ENCODE measurements around the gene GRIP1. TPM values are rescaled to one million over a fixed set of nuclear protein-coding genes. Genes with fewer than 3 reads are reported as not detected.
"Not testable (repeated sequence)": the region's sequence is repeated elsewhere in the genome, so short reads cannot be mapped to it uniquely, and the experiment has no call there.

Gene GRIP1
- total RNA-seq, 1 donor from 2014 or later, result 0.80 TPM

DNA sequence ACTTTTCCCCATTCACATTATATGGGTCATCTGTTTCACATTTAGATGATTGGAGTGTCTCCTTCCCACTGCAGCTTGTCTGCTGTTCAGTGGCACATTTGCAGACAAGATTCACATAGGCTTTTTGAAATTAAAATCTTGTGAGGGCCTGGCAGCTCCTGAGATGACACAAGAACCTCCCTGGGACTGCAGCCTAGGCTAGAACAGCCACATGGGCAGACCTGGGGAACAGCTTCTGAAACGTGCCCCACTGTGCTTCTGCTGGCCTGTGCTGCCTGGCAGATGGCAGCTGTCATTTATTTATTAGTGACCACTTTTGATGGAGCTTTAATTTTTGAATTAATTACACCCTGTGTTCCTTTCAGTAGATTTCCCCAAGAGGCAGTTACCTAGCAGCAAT, 137.4 kb downstream of the GRIP1 start:
- DNase-seq (ENCODE audit: low read depth), result no peak

- no peak for DNase-seq (ENCODE audit: low read depth)
Observed at GRCh38 chr12:66539431-66539830, 139.4 kb downstream of the GRIP1 start.

DNA sequence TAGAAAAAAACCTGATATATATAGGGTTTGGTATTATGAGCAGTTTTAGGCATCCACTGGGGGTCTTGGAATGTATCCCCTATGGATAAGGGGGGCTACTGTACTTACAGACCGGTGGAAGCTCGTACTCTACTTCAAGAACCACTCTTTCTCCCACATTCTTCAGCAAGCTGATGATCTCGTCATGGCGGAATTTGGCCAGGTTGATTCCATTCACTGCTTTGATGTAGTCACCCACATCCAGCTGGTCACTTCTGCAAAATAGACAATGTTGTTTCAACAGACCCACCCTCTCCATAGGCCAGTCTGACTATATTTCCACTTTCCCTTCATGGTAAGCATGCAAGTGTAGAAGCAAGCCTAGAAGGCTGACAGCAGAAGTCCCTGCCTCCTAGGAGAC, 139.9 kb downstream of the GRIP1 start:
- no peak for DNase-seq (ENCODE audit: low read depth)

DNA sequence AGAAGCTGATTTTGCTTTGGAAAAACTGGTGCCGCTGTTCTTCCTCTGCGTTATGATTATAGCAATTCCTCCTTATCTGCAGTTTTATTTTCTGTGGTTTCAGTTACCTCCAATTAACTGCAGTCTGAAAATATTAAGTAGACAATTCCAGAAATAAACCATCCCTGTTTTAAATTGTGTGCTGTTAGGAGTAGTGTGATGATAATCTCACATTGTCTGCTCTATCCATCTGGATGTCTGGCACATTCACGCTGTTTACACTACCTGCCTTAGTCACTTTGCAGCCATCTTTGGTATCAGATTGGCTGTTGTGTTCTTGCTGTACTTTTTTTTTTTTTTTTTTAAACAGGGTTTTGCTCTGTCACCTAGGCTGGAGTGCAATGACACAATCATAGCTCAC, 141.0 kb downstream of the GRIP1 start:
- no peak for DNase-seq (ENCODE audit: low read depth)

DNA sequence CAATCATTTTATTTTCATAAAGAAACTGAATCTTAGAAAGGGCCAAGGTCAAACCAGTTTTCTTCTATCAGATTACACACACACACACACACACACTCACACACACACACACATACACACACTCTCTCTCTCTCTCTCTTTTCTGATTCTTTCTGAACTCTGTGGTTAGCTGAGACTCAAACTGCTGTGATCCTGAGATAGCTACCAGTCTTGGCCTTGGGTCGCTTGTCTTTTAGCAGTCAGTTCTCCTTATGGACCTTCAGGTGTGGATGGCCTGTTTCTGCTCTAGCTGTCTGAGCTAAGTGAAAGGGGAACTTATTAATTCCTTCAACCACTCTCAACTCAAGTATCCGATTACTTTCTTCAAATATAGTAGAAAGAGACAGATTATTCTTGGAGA, 145.1 kb downstream of the GRIP1 start:
- no peak for DNase-seq (ENCODE audit: low read depth)

DNA sequence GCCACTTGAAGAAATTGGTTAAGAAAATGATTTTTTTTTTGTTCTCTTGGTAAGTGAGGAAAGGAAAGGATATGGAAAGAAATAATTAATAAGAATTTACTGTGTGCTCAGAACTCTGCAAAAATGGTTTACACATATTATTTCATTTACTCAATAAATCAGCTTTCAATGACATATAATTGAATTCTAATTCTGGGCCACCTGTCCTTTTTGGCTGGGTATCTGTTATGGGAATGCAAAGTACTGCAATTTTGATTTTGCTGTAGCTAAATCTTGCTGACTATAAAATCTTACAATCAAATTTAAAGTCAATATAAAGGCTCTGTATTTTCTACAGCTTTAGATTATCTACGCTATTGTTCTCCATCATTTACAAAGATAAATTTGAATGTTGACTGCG, 147.1 kb downstream of the GRIP1 start:
- DNase-seq (ENCODE audit: low read depth), result no peak

- DNase-seq (ENCODE audit: low read depth), result no peak
Observed at GRCh38 chr12:66529934-66530333, 148.9 kb downstream of the GRIP1 start.

GRCh38 chr12:66516561-66516960, 162.3 kb downstream of the GRIP1 start:
- no peak for DNase-seq (ENCODE audit: low read depth)

DNA sequence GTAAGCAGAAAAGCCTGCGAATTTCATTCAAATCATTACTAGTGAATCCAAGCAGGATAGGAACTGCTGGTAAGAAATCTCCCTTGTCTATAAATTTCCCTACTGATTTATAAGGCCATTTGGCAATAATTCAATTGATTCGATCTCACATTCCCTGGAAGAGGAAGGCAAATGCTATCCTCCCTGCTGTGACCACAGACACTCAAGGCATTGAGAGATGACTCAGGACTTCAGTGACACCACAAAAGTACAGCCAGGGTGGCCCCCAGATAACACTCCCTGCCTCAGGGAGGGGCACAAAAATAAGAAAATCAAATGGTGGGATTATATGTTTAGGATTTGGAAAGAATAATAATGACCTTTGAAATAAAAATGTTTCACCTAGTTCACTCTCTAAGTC, 162.7 kb downstream of the GRIP1 start:
- DNase-seq (ENCODE audit: low read depth), result peak; percentile 17

GRCh38 chr12:66514581-66514980, 164.3 kb downstream of the GRIP1 start:
- peak; percentile 3 for DNase-seq (ENCODE audit: low read depth)

- no peak for DNase-seq (ENCODE audit: low read depth)
Observed at GRCh38 chr12:66508025-66508424, 170.9 kb downstream of the GRIP1 start.

GRCh38 chr12:66503746-66504145, 175.1 kb downstream of the GRIP1 start:
- no peak for DNase-seq (ENCODE audit: low read depth)

- DNase-seq (ENCODE audit: low read depth), result no peak
Observed at GRCh38 chr12:66502911-66503310, 176.0 kb downstream of the GRIP1 start.

DNA sequence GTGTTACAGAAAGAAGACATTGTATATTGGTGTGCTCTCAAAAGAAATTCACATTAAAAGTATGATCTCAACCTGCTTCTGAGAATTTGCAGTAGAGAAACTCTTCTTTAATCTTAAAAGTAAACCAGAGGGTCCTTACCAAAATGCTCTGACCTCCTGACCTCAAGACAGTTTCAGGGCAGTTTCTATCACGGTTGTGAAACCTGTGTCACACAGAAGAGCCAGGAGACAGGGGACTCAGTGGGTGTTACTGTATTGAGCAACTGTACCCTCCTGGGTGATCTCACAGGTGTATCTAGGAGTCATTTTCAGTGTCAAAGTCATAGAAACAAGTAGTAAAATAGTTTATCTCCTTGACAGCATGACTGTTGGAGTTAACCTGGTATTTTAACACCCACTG, 178.0 kb downstream of the GRIP1 start:
- no peak for DNase-seq (ENCODE audit: low read depth)

DNA sequence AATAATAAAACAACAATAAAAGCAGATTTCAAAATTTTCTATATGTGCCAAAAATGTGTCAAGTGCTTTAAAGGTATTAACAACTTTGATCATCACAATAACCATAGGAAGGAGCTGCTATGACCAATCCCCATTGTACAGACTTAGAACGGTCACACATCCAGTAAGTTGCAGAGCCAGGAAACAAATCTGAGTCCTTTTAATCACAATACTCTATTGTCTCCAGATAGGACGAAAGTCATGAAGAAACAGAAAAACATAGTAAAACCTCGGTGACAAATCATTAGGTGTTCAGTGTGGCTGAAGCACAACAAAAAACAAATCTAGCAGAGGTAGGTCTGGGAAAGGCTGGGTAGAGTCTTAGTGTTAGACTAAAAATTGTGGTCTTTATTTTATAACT, 178.8 kb downstream of the GRIP1 start:
- no peak for DNase-seq (ENCODE audit: low read depth)

DNA sequence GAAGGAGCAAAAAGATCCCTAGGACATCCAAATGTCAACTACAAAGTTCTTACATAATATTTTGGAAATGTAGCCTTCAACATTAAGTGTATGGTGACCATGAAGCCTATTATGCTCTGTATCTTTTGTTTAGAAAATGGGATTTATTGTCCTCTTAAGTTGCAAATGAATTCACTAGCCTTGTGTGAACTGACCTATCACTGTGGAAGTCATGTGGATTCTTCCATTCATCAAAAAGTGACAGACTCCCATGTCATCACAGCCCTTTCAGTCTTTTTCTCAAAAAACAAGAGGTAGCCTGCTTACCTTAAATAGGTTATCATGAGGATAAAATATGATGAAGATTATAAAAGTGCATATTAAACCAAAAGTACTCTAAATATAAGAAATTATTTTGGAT, 179.9 kb downstream of the GRIP1 start:
- DNase-seq (ENCODE audit: low read depth), result no peak

GRCh38 chr12:66498059-66498458, 180.8 kb downstream of the GRIP1 start:
- not testable (repeated sequence) for DNase-seq (ENCODE audit: low read depth)

- DNase-seq (ENCODE audit: low read depth), result no peak
Observed at GRCh38 chr12:66497008-66497897, 181.6 kb downstream of the GRIP1 start.

DNA sequence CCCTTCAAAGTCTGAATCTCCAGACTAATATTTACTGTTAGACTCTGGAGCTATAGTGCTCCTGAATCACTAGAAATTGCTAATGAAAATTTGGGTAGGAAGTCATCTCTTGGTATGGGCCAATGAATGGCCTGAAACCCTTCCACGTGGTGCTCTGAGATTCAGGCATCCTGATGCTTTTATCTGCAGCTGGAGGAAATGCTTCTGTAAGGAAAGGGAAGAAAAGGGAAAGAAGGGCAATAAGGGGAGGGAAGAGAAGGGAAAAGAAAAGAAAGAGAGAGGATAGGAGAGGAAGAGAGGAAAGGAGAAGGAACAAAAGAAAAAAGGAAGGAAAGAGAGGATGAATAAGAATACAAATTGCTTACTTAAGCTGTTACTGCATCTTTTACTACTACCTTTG, 182.3 kb downstream of the GRIP1 start:
- no peak for DNase-seq (ENCODE audit: low read depth)

DNA sequence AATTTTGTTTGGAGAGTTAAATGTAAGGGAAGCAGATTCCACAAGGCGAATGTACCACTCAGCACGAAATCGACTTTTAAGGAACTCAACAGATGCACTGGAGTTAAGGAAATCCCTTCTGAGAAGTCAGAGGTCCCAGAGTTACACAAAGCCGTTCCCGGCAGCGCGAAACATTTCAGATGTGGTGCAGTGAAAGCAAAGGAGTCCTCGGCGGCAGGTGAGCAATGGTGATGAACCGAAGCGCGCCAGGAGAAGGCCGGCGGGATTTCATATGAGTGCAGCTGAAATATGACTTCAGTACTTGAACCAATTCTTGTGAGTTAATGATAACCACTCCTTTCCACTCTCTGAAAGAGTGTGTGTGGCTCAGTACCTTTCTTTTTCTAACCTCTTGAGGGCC, 183.2 kb downstream of the GRIP1 start:
- DNase-seq (ENCODE audit: low read depth), result no peak

GRCh38 chr12:66493819-66494218, 185.1 kb downstream of the GRIP1 start:
- DNase-seq (ENCODE audit: low read depth), result no peak

DNA sequence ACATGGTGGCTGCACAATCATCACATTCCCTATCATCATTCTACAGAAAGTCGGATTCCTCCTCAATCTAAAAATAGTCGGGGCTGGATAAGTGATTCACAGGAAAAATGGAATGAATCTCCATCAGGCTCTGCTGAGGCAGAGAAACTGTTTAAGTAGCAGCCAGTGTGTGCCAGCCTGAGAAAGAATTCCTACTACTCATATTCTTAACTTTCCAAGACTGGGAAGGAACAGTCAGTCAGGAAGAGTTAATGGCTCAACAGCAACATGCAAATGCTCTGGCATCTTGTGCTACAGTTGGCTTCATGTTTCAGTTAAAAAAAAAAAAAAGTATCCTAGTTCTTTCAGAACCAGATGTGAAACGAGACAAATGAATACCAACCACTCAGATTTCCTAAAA, 187.0 kb downstream of the GRIP1 start:
- DNase-seq (ENCODE audit: low read depth), result no peak

Data from myocyte (in vitro differentiated cells).